Liver (tissue), 9 donors: ENCODE data around the gene RNASE13. TPM values are rescaled to one million over a fixed set of nuclear protein-coding genes. Genes with fewer than 3 reads are reported as not detected.

ENCODE experiments used
- DNase-seq: peaks from one replicate; pipeline ENCODE4 v3.0.0-alpha.2; 2017; ENCODE audit warnings: low spot score
- H3K27ac ChIP-seq, 2 donors: one replicate each; pipeline ENCODE4 v1.7.0; 2013; ENCODE audit warnings: inconsistent platforms in 2 of 2, low read length in 2 of 2, control low read depth in 1 of 2, low read depth in 1 of 2, mild to moderate bottlenecking in 1 of 2
- H3K27me3 ChIP-seq, 4 donors: one replicate each; pipeline versions ENCODE4 v1.6.1 to v1.7.0; 2013; ENCODE audit warnings: low read length in 3 of 4, inconsistent platforms in 1 of 4, mild to moderate bottlenecking in 1 of 4, moderate library complexity in 1 of 4; ENCODE audit not compliant: control insufficient read depth in 4 of 4, insufficient read depth in 4 of 4
- H3K36me3 ChIP-seq, 4 donors: one replicate each; pipeline versions ENCODE4 v1.6.1 to v1.7.0; 2013; ENCODE audit warnings: low read length in 3 of 4, mild to moderate bottlenecking in 3 of 4, low read depth in 1 of 4, moderate library complexity in 1 of 4; ENCODE audit not compliant: control insufficient read depth in 4 of 4, insufficient read depth in 3 of 4
- H3K4me1 ChIP-seq, 4 donors: one replicate each; pipeline versions ENCODE4 v1.6.1 to v1.7.0; 2013; ENCODE audit warnings: low read length in 3 of 4, mild to moderate bottlenecking in 3 of 4, moderate library complexity in 1 of 4; ENCODE audit not compliant: control insufficient read depth in 4 of 4, insufficient read depth in 4 of 4
- H3K4me3 ChIP-seq, 3 donors: one replicate each; pipeline versions ENCODE4 v1.6.1 to v1.7.0; 2013; ENCODE audit warnings: low read length in 3 of 3, control low read depth in 1 of 3, low read depth in 1 of 3, mild to moderate bottlenecking in 1 of 3
- H3K9ac ChIP-seq, 2 donors: one replicate each; pipeline ENCODE4 v1.7.0; 2013; ENCODE audit warnings: low read length in 2 of 2, mild to moderate bottlenecking in 2 of 2, moderate library complexity in 2 of 2, control low read depth in 1 of 2, low read depth in 1 of 2
- H3K9me3 ChIP-seq, 4 donors: one replicate each; pipeline versions ENCODE4 v1.6.1 to v1.7.0; 2013; ENCODE audit warnings: low read length in 3 of 4; ENCODE audit not compliant: control insufficient read depth in 4 of 4
- EGR1 ChIP-seq, 2 donors: IDR thresholded peaks; 2 replicates each; pipeline ENCODE4 v1.6.1; 2016 to 2018; ENCODE audit warnings: antibody characterized with exemption in 2 of 2, low read depth in 2 of 2
- FOXA1 ChIP-seq: IDR thresholded peaks from 2 replicates; pipeline ENCODE4 v1.6.1; 2016; ENCODE audit warnings: antibody characterized with exemption
- FOXA2 ChIP-seq: IDR thresholded peaks from 2 replicates; pipeline ENCODE4 v1.6.1; 2016; ENCODE audit warnings: antibody characterized with exemption
- GABPA ChIP-seq, 2 donors: IDR thresholded peaks in 1 of 2; conservative IDR thresholded peaks in 1 of 2; 2 replicates each; pipeline ENCODE4 v1.6.1; 2016; ENCODE audit warnings: antibody characterized with exemption in 2 of 2, mild to moderate bottlenecking in 1 of 2, moderate library complexity in 1 of 2
- HNF4A ChIP-seq, 2 donors: conservative IDR thresholded peaks; 2 replicates each; pipeline ENCODE4 v1.6.1; 2016; ENCODE audit warnings: antibody characterized with exemption in 2 of 2, mild to moderate bottlenecking in 2 of 2
- HNF4G ChIP-seq: IDR thresholded peaks from 2 replicates; pipeline ENCODE4 v1.6.1; 2016; ENCODE audit warnings: antibody characterized with exemption
- JUND ChIP-seq, 2 donors: IDR thresholded peaks; 2 replicates each; pipeline ENCODE4 v1.6.1; 2016; ENCODE audit warnings: antibody characterized with exemption in 2 of 2
- NR2F2 ChIP-seq: IDR thresholded peaks from 2 replicates; pipeline ENCODE4 v1.6.1; 2016; ENCODE audit warnings: antibody characterized with exemption
- RXRA ChIP-seq, 2 donors: IDR thresholded peaks; 2 replicates each; pipeline ENCODE4 v1.6.1; 2017 to 2018; ENCODE audit warnings: antibody characterized with exemption in 2 of 2, mild to moderate bottlenecking in 1 of 2
- SP1 ChIP-seq: IDR thresholded peaks from 2 replicates; pipeline ENCODE4 v1.6.1; 2018; ENCODE audit warnings: antibody characterized with exemption, mild to moderate bottlenecking
- TAF1 ChIP-seq: conservative IDR thresholded peaks from 2 replicates; pipeline ENCODE4 v1.6.1; 2016; ENCODE audit warnings: antibody characterized with exemption, mild to moderate bottlenecking
- YY1 ChIP-seq: IDR thresholded peaks from 2 replicates; pipeline ENCODE4 v1.6.1; 2016; ENCODE audit warnings: antibody characterized with exemption, mild to moderate bottlenecking
- WGBS: extraction: QIAGEN DNeasy Blood & Tissue Kit; methylation state at CpG from one replicate; pipeline ENCODE4 v1.1.7; 2013; 5-methylcytosine and 5-hydroxymethylcytosine counted together
- polyA plus RNA-seq, 2 donors: library from polyadenylated mRNA; stranded (reverse) in 1 of 2; unstranded in 1 of 2; fragments of 200-250 nt in 1 of 2; fragments of >200 nt in 1 of 2; fragmentation: Nextera tagmentation in 1 of 2; extraction: Ambion mirVana in 1 of 2; gene quantifications; one replicate each; pipeline versions ENCODE4 v1.2.1 to v1.2.3, GENCODE V29; 2013 to 2015
- total RNA-seq, 2 donors: library from RNA; depleted of rRNA; stranded (reverse); fragments of >200 nt; gene quantifications; one replicate each; pipeline ENCODE4 v1.2.3, GENCODE V29; 2014
- TF ChIP-seq, protein P1 (sequence below): IDR thresholded peaks from 2 replicates; pipeline ENCODE4 v1.6.1; 2016; ENCODE audit warnings: antibody characterized with exemption
- TF ChIP-seq, protein P2 (sequence below): fragments of 150-350 bp; IDR thresholded peaks from 2 replicates; pipeline ENCODE4 v1.5.1; 2017; ENCODE audit warnings: improper control_type of control experiment, low read depth, low read length; ENCODE audit not compliant: missing input control
- TF ChIP-seq, protein P3 (sequence below): IDR thresholded peaks from 2 replicates; pipeline ENCODE4 v1.6.1; 2016; ENCODE audit warnings: antibody characterized with exemption, mild to moderate bottlenecking
- TF ChIP-seq, protein P4 (sequence below): IDR thresholded peaks from 2 replicates; pipeline ENCODE4 v1.6.1; 2016; ENCODE audit warnings: antibody characterized with exemption
- TF ChIP-seq, protein P5 (sequence below): IDR thresholded peaks from 2 replicates; pipeline ENCODE4 v1.6.1; 2016; ENCODE audit warnings: antibody characterized with exemption
- donor health status: healthy.
- donor health status: healthy.
- donor health status: healthy.
- donor health status: healthy.
- donor health status: healthy.

RNASE13 gene
- total and polyA plus RNA-seq, 4 donors, result 0.05 to 0.08 TPM; not detected in 2

DNA sequence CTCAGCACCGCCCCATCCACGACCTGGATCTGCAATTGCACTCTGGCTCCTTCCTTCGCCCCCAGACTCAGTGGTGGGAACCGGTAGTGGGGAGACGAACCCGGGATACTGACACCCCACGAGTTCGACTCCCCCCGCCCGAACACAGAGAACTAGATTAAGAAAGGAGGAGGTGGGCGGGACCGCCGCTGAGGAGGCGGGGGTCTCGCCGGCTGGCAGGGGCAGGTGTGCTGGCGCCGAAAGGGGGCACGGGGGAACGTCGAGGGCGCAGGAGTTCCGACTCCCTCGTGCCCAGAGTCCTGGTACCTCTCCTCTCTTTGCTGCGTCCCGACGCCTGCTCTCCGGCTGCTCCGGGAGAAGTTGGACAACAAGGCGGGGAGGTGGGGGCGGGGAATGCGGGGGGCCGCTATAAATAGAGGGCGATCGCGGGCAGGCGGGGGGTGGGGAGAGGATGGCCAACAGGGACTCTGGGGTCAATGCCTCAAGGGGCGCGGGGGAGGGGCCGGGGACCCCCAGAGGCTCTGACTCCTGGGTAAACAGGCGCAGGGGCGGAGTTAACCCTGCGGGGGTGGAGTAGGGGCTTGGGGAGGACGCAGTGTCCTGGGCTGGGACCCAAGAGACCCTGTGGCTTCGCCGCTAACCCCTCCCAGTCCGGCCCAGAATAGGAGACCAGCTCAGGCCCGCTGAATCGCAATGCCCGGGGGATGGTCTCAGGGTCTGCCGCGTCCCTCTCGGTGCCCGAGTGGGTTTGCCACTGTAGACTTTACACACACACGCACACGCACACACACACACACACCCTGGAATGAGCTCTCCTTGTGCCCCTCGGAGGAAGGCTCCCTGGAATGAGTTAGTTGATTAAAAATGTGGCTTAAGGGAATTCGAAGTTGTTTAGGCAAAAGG, 9.0 kb downstream of the RNASE13 start:
- Histone ChIP-seq H3K4me1 (peaks cover 3 to 47% (median 34%) of the 10 kb centered on the region in 4 donors), H3K9ac (peak overlapping the region; percentile 7 to 37), H3K27ac (peak overlapping the region; percentile 87 to 88), H3K36me3 (peaks cover 0 to 28% (median 13%) of the 10 kb centered on the region in 4 donors), H3K9me3 (no peaks in the 10 kb centered on the region), H3K27me3 (no peaks in the 10 kb centered on the region), H3K4me3 (peak overlapping the region; percentile 57 to 89 (median 82))
- TF ChIP-seq HNF4A (conservative IDR thresholded peaks at IDR 0.05) (no peak), NR2F2 (peak; percentile 92), FOXA1 (no peak), EGR1 (IDR thresholded peaks at IDR 0.05; ENCODE audit: low read depth in 2 of 2) (peak in 1 of 2 donors; percentile 40), RXRA (IDR thresholded peaks at IDR 0.05) (peak; percentile 39 to 69), SP1 (peak; percentile 57)
- 5% methylated on average over 58 of the region's 58 CpGs for WGBS
- peak; percentile 74 for DNase-seq

DNA sequence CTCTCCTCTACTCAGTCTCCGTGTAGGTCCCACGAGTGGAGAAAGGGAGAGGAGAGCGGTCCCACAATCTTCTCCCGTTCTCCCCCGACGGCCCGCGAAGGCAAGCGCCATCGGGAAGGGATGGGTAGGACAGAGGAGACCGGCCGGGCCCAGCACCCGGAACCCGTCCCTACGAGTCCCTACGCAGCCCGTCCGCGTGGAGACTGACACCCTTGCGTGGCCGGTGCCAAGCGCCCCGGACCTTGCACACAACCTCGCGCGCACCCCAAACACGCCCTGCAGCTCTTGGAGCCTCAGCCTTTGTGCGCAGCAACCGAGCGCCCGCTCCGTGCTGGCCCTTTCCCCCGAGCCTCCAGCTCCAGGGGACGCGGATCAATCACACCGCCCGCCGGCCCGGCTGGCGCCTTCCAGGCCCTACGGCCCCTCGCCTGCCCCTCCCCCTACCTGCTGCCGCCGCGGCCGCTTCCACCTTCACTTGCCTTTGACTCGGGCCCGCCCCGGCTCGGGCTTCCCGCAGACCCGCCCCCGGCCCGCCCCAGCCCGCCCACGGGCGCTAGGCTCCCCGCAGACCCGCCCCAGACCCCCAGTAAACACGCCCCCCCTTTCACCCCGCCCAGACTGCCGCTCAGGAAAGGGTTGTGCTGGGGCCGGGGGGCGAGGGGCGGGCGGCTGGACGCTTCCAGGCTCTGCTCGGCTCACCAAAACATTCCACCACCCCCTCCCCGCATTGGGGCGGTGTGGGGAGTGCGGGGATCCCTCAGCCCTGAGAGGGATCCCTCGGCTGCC, 9.8 kb downstream of the RNASE13 start, which contains the start of gene NDRG2:
Gene NDRG2, minus strand, starts transcription at position 477 of the 786 bp plus-strand sequence. CDS start 1,746 bp downstream, outside the sequence.
- peak within 1 kb of the TSS; percentile 70 to 89 (median 82) for H3K4me3 ChIP-seq
- H3K4me1 ChIP-seq, result peaks cover 3 to 49% (median 39%) of the 10 kb centered on the region in 4 donors
- no peak for TF ChIP-seq TAF1
- TF ChIP-seq, protein P1, sequence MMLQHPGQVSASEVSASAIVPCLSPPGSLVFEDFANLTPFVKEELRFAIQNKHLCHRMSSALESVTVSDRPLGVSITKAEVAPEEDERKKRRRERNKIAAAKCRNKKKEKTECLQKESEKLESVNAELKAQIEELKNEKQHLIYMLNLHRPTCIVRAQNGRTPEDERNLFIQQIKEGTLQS, result no peak
- no peak for TF ChIP-seq EGR1 (IDR thresholded peaks at IDR 0.05; ENCODE audit: low read depth in 2 of 2)
- TF ChIP-seq, protein P2, sequence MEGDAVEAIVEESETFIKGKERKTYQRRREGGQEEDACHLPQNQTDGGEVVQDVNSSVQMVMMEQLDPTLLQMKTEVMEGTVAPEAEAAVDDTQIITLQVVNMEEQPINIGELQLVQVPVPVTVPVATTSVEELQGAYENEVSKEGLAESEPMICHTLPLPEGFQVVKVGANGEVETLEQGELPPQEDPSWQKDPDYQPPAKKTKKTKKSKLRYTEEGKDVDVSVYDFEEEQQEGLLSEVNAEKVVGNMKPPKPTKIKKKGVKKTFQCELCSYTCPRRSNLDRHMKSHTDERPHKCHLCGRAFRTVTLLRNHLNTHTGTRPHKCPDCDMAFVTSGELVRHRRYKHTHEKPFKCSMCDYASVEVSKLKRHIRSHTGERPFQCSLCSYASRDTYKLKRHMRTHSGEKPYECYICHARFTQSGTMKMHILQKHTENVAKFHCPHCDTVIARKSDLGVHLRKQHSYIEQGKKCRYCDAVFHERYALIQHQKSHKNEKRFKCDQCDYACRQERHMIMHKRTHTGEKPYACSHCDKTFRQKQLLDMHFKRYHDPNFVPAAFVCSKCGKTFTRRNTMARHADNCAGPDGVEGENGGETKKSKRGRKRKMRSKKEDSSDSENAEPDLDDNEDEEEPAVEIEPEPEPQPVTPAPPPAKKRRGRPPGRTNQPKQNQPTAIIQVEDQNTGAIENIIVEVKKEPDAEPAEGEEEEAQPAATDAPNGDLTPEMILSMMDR, result no peak
- no peak for TF ChIP-seq GABPA (IDR thresholded peaks at IDR 0.05 in 1 of 2, conservative IDR thresholded peaks at IDR 0.05 in 1 of 2)
- no peak for TF ChIP-seq NR2F2
- TF ChIP-seq RXRA (IDR thresholded peaks at IDR 0.05), result no peak
- TF ChIP-seq, protein P3, sequence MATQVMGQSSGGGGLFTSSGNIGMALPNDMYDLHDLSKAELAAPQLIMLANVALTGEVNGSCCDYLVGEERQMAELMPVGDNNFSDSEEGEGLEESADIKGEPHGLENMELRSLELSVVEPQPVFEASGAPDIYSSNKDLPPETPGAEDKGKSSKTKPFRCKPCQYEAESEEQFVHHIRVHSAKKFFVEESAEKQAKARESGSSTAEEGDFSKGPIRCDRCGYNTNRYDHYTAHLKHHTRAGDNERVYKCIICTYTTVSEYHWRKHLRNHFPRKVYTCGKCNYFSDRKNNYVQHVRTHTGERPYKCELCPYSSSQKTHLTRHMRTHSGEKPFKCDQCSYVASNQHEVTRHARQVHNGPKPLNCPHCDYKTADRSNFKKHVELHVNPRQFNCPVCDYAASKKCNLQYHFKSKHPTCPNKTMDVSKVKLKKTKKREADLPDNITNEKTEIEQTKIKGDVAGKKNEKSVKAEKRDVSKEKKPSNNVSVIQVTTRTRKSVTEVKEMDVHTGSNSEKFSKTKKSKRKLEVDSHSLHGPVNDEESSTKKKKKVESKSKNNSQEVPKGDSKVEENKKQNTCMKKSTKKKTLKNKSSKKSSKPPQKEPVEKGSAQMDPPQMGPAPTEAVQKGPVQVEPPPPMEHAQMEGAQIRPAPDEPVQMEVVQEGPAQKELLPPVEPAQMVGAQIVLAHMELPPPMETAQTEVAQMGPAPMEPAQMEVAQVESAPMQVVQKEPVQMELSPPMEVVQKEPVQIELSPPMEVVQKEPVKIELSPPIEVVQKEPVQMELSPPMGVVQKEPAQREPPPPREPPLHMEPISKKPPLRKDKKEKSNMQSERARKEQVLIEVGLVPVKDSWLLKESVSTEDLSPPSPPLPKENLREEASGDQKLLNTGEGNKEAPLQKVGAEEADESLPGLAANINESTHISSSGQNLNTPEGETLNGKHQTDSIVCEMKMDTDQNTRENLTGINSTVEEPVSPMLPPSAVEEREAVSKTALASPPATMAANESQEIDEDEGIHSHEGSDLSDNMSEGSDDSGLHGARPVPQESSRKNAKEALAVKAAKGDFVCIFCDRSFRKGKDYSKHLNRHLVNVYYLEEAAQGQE, result no peak
- no peak for TF ChIP-seq FOXA1
- no peak for TF ChIP-seq SP1
- TF ChIP-seq, protein P4, sequence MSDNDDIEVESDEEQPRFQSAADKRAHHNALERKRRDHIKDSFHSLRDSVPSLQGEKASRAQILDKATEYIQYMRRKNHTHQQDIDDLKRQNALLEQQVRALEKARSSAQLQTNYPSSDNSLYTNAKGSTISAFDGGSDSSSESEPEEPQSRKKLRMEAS, result no peak
- TF ChIP-seq HNF4G, result no peak
- no peak for TF ChIP-seq FOXA2
- TF ChIP-seq YY1, result no peak
- TF ChIP-seq JUND (IDR thresholded peaks at IDR 0.05), result no peak
- TF ChIP-seq, protein P5, sequence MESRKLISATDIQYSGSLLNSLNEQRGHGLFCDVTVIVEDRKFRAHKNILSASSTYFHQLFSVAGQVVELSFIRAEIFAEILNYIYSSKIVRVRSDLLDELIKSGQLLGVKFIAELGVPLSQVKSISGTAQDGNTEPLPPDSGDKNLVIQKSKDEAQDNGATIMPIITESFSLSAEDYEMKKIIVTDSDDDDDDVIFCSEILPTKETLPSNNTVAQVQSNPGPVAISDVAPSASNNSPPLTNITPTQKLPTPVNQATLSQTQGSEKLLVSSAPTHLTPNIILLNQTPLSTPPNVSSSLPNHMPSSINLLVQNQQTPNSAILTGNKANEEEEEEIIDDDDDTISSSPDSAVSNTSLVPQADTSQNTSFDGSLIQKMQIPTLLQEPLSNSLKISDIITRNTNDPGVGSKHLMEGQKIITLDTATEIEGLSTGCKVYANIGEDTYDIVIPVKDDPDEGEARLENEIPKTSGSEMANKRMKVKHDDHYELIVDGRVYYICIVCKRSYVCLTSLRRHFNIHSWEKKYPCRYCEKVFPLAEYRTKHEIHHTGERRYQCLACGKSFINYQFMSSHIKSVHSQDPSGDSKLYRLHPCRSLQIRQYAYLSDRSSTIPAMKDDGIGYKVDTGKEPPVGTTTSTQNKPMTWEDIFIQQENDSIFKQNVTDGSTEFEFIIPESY, result no peak
- no peak for TF ChIP-seq HNF4A (conservative IDR thresholded peaks at IDR 0.05)
- WGBS, result under 1% methylated on average over 72 of the region's 72 CpGs
- H3K36me3 ChIP-seq, result peaks cover under 1 to 22% (median 17%) of the 10 kb centered on the region in 4 donors
- peak; percentile 78 for DNase-seq
- peak within 1 kb of the TSS; percentile 50 to 67 for H3K9ac ChIP-seq
- peak within 1 kb of the TSS; percentile 87 to 88 for H3K27ac ChIP-seq
- H3K27me3 ChIP-seq, result no peaks in the 10 kb centered on the region
- no peaks in the 10 kb centered on the region for H3K9me3 ChIP-seq
